CD8-positive, alpha-beta memory T cell (primary cell): ENCODE results near the gene ASB1. TPM values are rescaled to one million over a fixed set of nuclear protein-coding genes. Genes with fewer than 3 reads are reported as not detected.

Experiments used
- CTCF ChIA-PET: fragments of 350-600 bp; sonication (Branson Sonifier 250); formaldehyde crosslinking; loops from one replicate; lab custom pipeline; 2021; ENCODE audit warnings: antibody characterized with exemption; lab: Charles Lee
- POLR2A ChIA-PET: fragments of 350-600 bp; sonication (Branson Sonifier 250); formaldehyde crosslinking; loops from one replicate; lab custom pipeline; 2021; ENCODE audit warnings: antibody characterized with exemption; lab: Charles Lee
- DNase-seq, 5 donors: peaks; one replicate each; pipeline versions ENCODE4 v3.0.0 to v3.0.0-alpha.2; 2020 to 2022; ENCODE audit warnings: mixed read lengths in 1 of 5
- H3K27ac ChIP-seq: one replicate; pipeline ENCODE4 v1.7.0; 2013; ENCODE audit warnings: low read depth, mild to moderate bottlenecking, low read length, moderate library complexity
- H3K27me3 ChIP-seq: 2 replicates; pipeline ENCODE4 v1.7.0; 2013; ENCODE audit warnings: low read length, mild to moderate bottlenecking; ENCODE audit not compliant: insufficient read depth, poor library complexity, severe bottlenecking
- H3K36me3 ChIP-seq: 2 replicates; pipeline ENCODE4 v1.7.0; 2013; ENCODE audit warnings: mild to moderate bottlenecking, low read length, moderate library complexity; ENCODE audit not compliant: insufficient read depth
- H3K4me1 ChIP-seq: 2 replicates; pipeline ENCODE4 v1.7.0; 2013; ENCODE audit warnings: mild to moderate bottlenecking, low read length, moderate library complexity; ENCODE audit not compliant: insufficient read depth
- H3K4me3 ChIP-seq: 2 replicates; pipeline ENCODE4 v1.7.0; 2013; ENCODE audit warnings: mild to moderate bottlenecking, low read length
- H3K9me3 ChIP-seq: 2 replicates; pipeline ENCODE4 v1.7.0; 2013; ENCODE audit warnings: mild to moderate bottlenecking, low read length
- H3K27ac Mint-ChIP-seq, 8 donors: one replicate each; pipeline ENCODE4 v1.8.0; 2020 to 2021; ENCODE audit warnings: mixed read lengths in 8 of 8, mild to moderate bottlenecking in 6 of 8, inconsistent platforms in 3 of 8, moderate library complexity in 3 of 8
- H3K27me3 Mint-ChIP-seq, 2 donors: one replicate each; pipeline ENCODE4 v1.8.0; 2020 to 2021; ENCODE audit warnings: mixed read lengths in 2 of 2, mild to moderate bottlenecking in 1 of 2, moderate library complexity in 1 of 2
- H3K36me3 Mint-ChIP-seq, 3 donors: one replicate each; pipeline ENCODE4 v1.8.0; 2020 to 2021; ENCODE audit warnings: mixed read lengths in 3 of 3, inconsistent platforms in 1 of 3, mild to moderate bottlenecking in 1 of 3
- H3K4me1 Mint-ChIP-seq, 3 donors: one replicate each; pipeline ENCODE4 v1.8.0; 2020 to 2021; ENCODE audit warnings: mixed read lengths in 3 of 3, inconsistent platforms in 1 of 3, mild to moderate bottlenecking in 1 of 3
- H3K4me3 Mint-ChIP-seq, 7 donors: one replicate each; pipeline ENCODE4 v1.8.0; 2020 to 2021; ENCODE audit warnings: mixed read lengths in 7 of 7, mild to moderate bottlenecking in 6 of 7, moderate library complexity in 4 of 7, inconsistent platforms in 2 of 7
- H3K9me3 Mint-ChIP-seq, 5 donors: one replicate each; pipeline ENCODE4 v1.8.0; 2020 to 2022; ENCODE audit warnings: mixed read lengths in 5 of 5, mild to moderate bottlenecking in 3 of 5, moderate library complexity in 2 of 5, inconsistent platforms in 1 of 5
- polyA plus RNA-seq: library from polyadenylated mRNA; unstranded; fragments of 300-500 nt; fragmentation: Illumina TruSeq; gene quantifications from one replicate; pipeline ENCODE4 v1.2.3, GENCODE V29; 2021
- total RNA-seq, 2 experiments: library from RNA; stranded (reverse); gene quantifications; one replicate each; pipeline ENCODE4 v1.2.3, GENCODE V29; 2021

Gene ASB1
- total and polyA plus RNA-seq, 3 experiments from 2014 or later = 25.9 to 41.9 (median 41.8) TPM

GRCh38 chr2:238383135-238383534 is 43.6 kb upstream of the ASB1 start:
- Histone ChIP-seq H3K9me3 (no peaks in the 10 kb centered on the region), H3K36me3 (no peaks in the 10 kb centered on the region), H3K27ac (no peak overlapping the region), H3K27me3 (no peaks in the 10 kb centered on the region), H3K4me1 (peaks cover 12% of the 10 kb centered on the region), H3K4me3 (no peak overlapping the region)
- Mint-ChIP-seq H3K9me3 (no peaks in the 10 kb centered on the region), H3K4me1 (peaks cover 27 to 34% (median 32%) of the 10 kb centered on the region in 3 donors), H3K27me3 (peaks cover 0 to 1% of the 10 kb centered on the region in 2 donors), H3K27ac (peak overlapping the region in 1 of 8 donors; percentile 17), H3K4me3 (no peak overlapping the region), H3K36me3 (peaks cover 12 to 22% (median 15%) of the 10 kb centered on the region in 3 donors)
- ChIA-PET CTCF (no interaction called here), POLR2A (no interaction called here)
- no peak for DNase-seq

DNA sequence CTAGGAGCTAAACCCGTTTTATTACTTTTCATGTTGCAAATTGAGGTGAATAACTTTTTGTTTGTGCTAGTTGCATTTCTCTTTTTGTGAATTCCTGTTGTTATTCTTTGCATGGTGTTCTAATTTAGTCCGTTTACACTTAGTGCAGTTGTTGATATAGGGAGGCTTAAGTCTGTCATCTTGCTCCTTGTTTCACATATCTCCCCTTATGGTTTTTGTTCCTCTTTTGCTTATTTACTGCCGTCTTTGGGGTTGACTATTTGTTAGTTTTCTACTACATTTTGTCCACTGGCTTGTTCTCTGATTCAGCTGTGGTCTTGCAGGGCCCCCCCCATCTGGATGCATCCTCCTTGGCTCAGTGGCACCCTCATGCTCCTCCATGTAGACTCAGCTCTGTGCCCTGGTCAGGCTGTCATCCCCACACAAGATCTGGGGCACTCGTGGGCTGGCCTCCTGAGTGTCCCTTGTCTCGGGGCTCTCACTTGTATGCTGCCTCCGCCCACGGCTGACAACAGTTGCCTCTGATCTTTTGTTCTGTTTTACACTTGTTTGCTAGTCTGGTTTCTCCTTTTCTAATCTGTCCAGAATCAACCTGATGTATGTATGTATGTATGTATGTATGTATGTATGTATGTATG is 42.9 kb upstream of the ASB1 start:
- Mint-ChIP-seq H3K36me3 (peaks cover 12 to 22% (median 15%) of the 10 kb centered on the region in 3 donors), H3K27me3 (peaks cover 0 to 1% of the 10 kb centered on the region in 2 donors), H3K4me3 (no peak overlapping the region), H3K27ac (peak overlapping the region in 2 of 8 donors; percentile 24 to 76), H3K9me3 (no peaks in the 10 kb centered on the region), H3K4me1 (peaks cover 24 to 28% (median 28%) of the 10 kb centered on the region in 3 donors)
- no peaks in the 10 kb centered on the region for H3K27me3 ChIP-seq
- H3K4me1 ChIP-seq = peaks cover 10% of the 10 kb centered on the region
- no peak for DNase-seq
- ChIA-PET CTCF (no interaction called here), POLR2A (no interaction called here)
- no peaks in the 10 kb centered on the region for H3K9me3 ChIP-seq
- H3K36me3 ChIP-seq = no peaks in the 10 kb centered on the region
- H3K4me3 ChIP-seq = no peak overlapping the region
- no peak overlapping the region for H3K27ac ChIP-seq

DNA sequence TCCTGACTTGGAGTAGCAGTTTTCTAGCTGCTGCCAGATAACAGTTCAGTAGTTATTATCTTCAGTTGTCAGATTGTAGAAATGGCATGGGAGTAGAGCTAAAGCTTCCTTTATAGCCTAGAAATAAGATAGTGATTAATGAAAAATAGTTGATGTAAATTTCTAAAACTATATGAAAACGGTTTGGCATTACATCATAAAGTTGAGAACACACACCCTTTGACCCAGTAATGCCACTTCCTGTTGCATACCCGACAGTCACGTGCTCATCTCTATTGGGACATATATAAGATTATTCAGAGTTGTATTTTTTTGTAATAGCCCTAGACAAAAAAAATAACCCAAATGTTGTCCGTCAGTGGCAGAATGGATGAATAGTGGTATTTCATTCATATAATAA is 39.4 kb upstream of the ASB1 start:
- no peaks in the 10 kb centered on the region for H3K9me3 ChIP-seq
- Mint-ChIP-seq H3K4me1 (peaks cover 7 to 12% (median 9%) of the 10 kb centered on the region in 3 donors), H3K9me3 (no peaks in the 10 kb centered on the region), H3K36me3 (peaks cover 10 to 15% (median 12%) of the 10 kb centered on the region in 3 donors), H3K4me3 (no peak overlapping the region), H3K27ac (no peak overlapping the region), H3K27me3 (peaks cover 0 to 1% of the 10 kb centered on the region in 2 donors)
- no peaks in the 10 kb centered on the region for H3K27me3 ChIP-seq
- H3K4me1 ChIP-seq = no peaks in the 10 kb centered on the region
- no peak for DNase-seq
- ChIA-PET POLR2A (no interaction called here), CTCF (no interaction called here)
- no peaks in the 10 kb centered on the region for H3K36me3 ChIP-seq
- no peak overlapping the region for H3K4me3 ChIP-seq
- no peak overlapping the region for H3K27ac ChIP-seq

DNA sequence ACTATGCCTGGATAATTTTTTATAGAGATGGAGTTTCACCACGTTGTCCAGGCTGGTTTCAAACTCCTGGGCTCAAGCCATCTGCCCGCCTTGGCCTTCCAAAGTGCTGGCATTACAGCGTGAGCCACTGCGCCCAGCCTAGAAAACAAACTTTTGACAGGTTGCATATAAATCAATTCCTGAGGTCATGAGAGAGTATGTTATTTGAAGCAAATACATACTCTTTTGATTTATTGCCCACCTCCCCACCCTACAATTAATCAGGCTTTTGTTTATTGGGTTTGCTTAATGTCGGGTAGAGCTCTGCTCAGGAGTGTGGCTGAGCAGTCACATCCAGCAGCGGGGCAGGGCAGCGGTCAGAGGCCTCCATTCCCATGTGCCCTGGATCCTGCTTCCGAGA is 37.9 kb upstream of the ASB1 start:
- POLR2A ChIA-PET = no interaction called here
- CTCF ChIA-PET = no interaction called here
- Mint-ChIP-seq H3K4me1 (peaks cover 7 to 12% (median 9%) of the 10 kb centered on the region in 3 donors), H3K36me3 (peaks cover 4% of the 10 kb centered on the region in 3 donors), H3K27me3 (no peaks in the 10 kb centered on the region), H3K9me3 (no peaks in the 10 kb centered on the region), H3K4me3 (no peak overlapping the region), H3K27ac (no peak overlapping the region)
- no peaks in the 10 kb centered on the region for H3K36me3 ChIP-seq
- no peak for DNase-seq
- H3K27me3 ChIP-seq = no peaks in the 10 kb centered on the region
- no peak overlapping the region for H3K27ac ChIP-seq
- no peaks in the 10 kb centered on the region for H3K9me3 ChIP-seq
- no peak overlapping the region for H3K4me3 ChIP-seq
- no peaks in the 10 kb centered on the region for H3K4me1 ChIP-seq

DNA sequence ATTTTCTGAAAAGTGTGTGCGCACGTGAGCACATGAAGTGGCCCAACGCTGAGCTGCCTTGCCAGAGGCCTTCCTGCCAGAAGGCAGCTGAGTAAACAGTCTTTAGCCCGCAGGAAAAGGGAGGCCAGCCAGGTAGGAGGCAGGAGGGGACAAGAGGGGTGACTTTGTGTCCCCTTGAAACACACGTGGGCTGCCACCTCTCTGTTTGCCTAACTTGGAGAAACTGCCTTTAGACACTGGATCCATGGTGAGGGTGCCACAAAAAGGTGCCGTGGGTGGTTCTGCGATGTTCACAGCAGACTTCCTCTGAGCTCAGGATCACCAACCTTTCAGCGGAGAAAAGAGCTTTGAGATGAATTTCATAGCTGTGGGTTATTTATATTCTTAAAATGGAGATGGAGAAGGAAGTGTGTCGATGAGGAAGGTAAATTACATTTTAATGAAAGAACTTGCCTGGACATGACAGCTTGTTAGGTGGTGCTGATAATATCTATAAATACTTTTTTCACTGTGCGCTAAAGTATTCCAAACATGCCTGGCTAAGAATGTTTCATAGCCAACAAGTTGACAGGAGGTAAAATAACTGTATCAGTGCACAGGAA is 36.6 kb upstream of the ASB1 start:
- Histone ChIP-seq H3K27me3 (no peaks in the 10 kb centered on the region), H3K4me3 (no peak overlapping the region), H3K36me3 (no peaks in the 10 kb centered on the region), H3K9me3 (no peaks in the 10 kb centered on the region), H3K4me1 (no peaks in the 10 kb centered on the region), H3K27ac (no peak overlapping the region)
- no peak overlapping the region for H3K4me3 Mint-ChIP-seq
- ChIA-PET POLR2A (no interaction called here), CTCF (no interaction called here)
- no peaks in the 10 kb centered on the region for H3K27me3 Mint-ChIP-seq
- no peaks in the 10 kb centered on the region for H3K9me3 Mint-ChIP-seq
- no peak for DNase-seq
- peaks cover 7 to 12% (median 9%) of the 10 kb centered on the region in 3 donors for H3K4me1 Mint-ChIP-seq
- peaks cover 0 to 5% (median 0%) of the 10 kb centered on the region in 3 donors for H3K36me3 Mint-ChIP-seq
- H3K27ac Mint-ChIP-seq = no peak overlapping the region

DNA sequence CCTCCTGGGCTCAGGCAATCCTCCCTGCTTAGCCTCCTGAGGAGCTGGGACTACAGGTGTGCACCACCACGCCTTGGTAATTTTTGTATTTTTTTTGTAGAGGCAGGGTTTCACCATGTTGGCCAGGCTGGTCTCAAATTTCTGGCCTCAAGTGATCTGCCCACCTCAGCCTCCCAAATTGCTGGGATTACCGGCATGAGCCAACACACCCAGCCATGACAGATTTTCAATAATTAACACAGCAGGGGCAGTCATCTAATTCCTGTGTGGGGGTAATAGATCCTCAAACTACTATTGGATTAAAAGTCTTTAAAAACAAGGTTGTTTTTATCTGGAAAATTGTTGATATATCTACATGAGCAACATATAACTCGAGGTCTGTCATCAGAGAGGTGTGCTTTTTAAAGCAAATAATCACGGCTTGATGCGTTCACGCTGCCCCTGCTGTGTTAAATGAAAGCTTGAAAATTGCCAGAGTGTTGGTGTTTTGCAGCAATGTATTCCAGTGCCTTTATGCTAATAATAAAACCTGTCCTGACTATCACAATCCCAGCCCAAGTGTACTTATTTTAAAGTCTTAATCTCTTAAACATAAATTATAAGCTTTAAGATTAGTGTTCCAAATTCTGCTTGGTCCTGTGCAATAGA is 35.6 kb upstream of the ASB1 start:
- no peak overlapping the region for H3K4me3 Mint-ChIP-seq
- H3K9me3 Mint-ChIP-seq = no peaks in the 10 kb centered on the region
- Histone ChIP-seq H3K4me3 (no peak overlapping the region), H3K36me3 (no peaks in the 10 kb centered on the region), H3K4me1 (no peaks in the 10 kb centered on the region), H3K9me3 (no peaks in the 10 kb centered on the region), H3K27me3 (no peaks in the 10 kb centered on the region), H3K27ac (no peak overlapping the region)
- DNase-seq = no peak
- POLR2A ChIA-PET = no interaction called here
- peaks cover 7 to 12% (median 9%) of the 10 kb centered on the region in 3 donors for H3K4me1 Mint-ChIP-seq
- peaks cover 0 to 4% (median 0%) of the 10 kb centered on the region in 3 donors for H3K36me3 Mint-ChIP-seq
- CTCF ChIA-PET = no interaction called here
- no peak overlapping the region for H3K27ac Mint-ChIP-seq
- no peaks in the 10 kb centered on the region for H3K27me3 Mint-ChIP-seq

DNA sequence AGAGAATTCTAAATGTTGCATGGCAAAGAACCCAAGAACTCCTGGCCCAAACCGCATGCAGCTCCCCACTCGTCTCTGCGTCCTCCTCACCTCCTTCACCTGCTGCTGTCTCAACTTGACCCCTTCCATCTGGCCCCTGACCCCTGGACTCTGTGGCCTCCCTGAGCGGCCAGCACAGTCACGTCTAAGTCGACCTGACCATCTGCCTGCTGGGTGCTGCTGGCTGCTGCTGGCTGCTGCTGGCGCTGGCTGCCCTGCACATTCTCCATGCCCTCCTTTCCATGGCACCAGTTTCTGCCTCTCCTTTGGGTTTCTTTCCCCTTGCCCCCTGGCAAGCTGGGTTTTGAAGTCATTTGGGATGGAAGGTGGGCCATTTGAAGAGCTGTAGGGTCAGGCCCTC is 30.1 kb upstream of the ASB1 start:
- H3K9me3 ChIP-seq = no peaks in the 10 kb centered on the region
- Mint-ChIP-seq H3K9me3 (no peaks in the 10 kb centered on the region), H3K27ac (no peak overlapping the region), H3K27me3 (no peaks in the 10 kb centered on the region), H3K4me1 (no peaks in the 10 kb centered on the region), H3K4me3 (no peak overlapping the region), H3K36me3 (peaks cover 0 to 15% (median 5%) of the 10 kb centered on the region in 3 donors)
- H3K36me3 ChIP-seq = no peaks in the 10 kb centered on the region
- no peak overlapping the region for H3K27ac ChIP-seq
- ChIA-PET CTCF (no interaction called here), POLR2A (no interaction called here)
- H3K4me1 ChIP-seq = no peaks in the 10 kb centered on the region
- H3K4me3 ChIP-seq = no peak overlapping the region
- H3K27me3 ChIP-seq = no peaks in the 10 kb centered on the region
- DNase-seq = no peak

- H3K4me1 Mint-ChIP-seq = no peaks in the 10 kb centered on the region
- no peaks in the 10 kb centered on the region for H3K4me1 ChIP-seq
- peaks cover 0 to 17% (median 5%) of the 10 kb centered on the region in 3 donors for H3K36me3 Mint-ChIP-seq
- no peaks in the 10 kb centered on the region for H3K9me3 Mint-ChIP-seq
- POLR2A ChIA-PET = no interaction called here
- no peak for DNase-seq
- H3K27ac ChIP-seq = no peak overlapping the region
- H3K27me3 Mint-ChIP-seq = no peaks in the 10 kb centered on the region
- no peaks in the 10 kb centered on the region for H3K9me3 ChIP-seq
- peak overlapping the region in 1 of 8 donors; percentile 77 for H3K27ac Mint-ChIP-seq
- no peaks in the 10 kb centered on the region for H3K27me3 ChIP-seq
- no peaks in the 10 kb centered on the region for H3K36me3 ChIP-seq
- no peak overlapping the region for H3K4me3 Mint-ChIP-seq
- H3K4me3 ChIP-seq = no peak overlapping the region
- CTCF ChIA-PET = no interaction called here
Observed at GRCh38 chr2:238397356-238397755, 29.4 kb upstream of the ASB1 start.
